Endothelial cell of umbilical vein (primary cell): Measurements from ENCODE around the gene RPS6KL1.

Source experiments
- CTCF ChIP-seq, 2 donors: IDR thresholded peaks; 1 replicate in 1 of 2; 2 replicates in 1 of 2; pipeline ENCODE4 v1.5.1; 2011; ENCODE audit warnings: low read length in 2 of 2, mild to moderate bottlenecking in 2 of 2, moderate library complexity in 2 of 2, control low read depth in 1 of 2, inconsistent platforms in 1 of 2, low read depth in 1 of 2; ENCODE audit not compliant: insufficient read depth in 1 of 2; ENCODE audit errors: extremely low read depth in 1 of 2
- EZH2 ChIP-seq: IDR thresholded peaks from 2 replicates; pipeline ENCODE4 v1.6.1; 2012; ENCODE audit warnings: borderline replicate concordance, low read depth, mild to moderate bottlenecking, moderate library complexity, low read length, inconsistent platforms; ENCODE audit not compliant: severe bottlenecking
- FOS ChIP-seq: IDR thresholded peaks from 2 replicates; pipeline ENCODE4 v1.6.1; 2011; ENCODE audit warnings: mild to moderate bottlenecking, low read length, moderate library complexity, borderline replicate concordance; ENCODE audit not compliant: insufficient read depth
- GATA2 ChIP-seq: IDR thresholded peaks from 2 replicates; pipeline ENCODE4 v1.7.0; 2011; ENCODE audit warnings: low read depth, mild to moderate bottlenecking, moderate library complexity, mixed read lengths, low read length; ENCODE audit not compliant: insufficient read length, insufficient read depth
- MYC ChIP-seq: IDR thresholded peaks from one replicate; pipeline ENCODE4 v1.6.1; 2011; ENCODE audit warnings: mild to moderate bottlenecking, low read depth, low read length
- POLR2A ChIP-seq: IDR thresholded peaks from 2 replicates; pipeline ENCODE4 v1.6.1; 2012; ENCODE audit warnings: low read depth, mild to moderate bottlenecking, control low read depth, low read length
- POLR2AphosphoS5 ChIP-seq: IDR thresholded peaks from 2 replicates; pipeline ENCODE4 v1.6.1; 2012; ENCODE audit warnings: low read depth, mild to moderate bottlenecking, control low read depth, low read length, moderate library complexity; ENCODE audit not compliant: insufficient read depth
- TF ChIP-seq, protein P1 (sequence below): IDR thresholded peaks from 2 replicates; pipeline ENCODE4 v1.6.1; 2011; ENCODE audit not compliant: insufficient read depth, insufficient read length

- no peak for TF ChIP-seq MYC
- TF ChIP-seq POLR2A: no peak
- TF ChIP-seq CTCF (IDR thresholded peaks at IDR 0.05; ENCODE audit: extremely low read depth in 1 of 2, insufficient read depth in 1 of 2, low read depth in 1 of 2, low read length in 2 of 2): no peak
- TF ChIP-seq, protein P1, sequence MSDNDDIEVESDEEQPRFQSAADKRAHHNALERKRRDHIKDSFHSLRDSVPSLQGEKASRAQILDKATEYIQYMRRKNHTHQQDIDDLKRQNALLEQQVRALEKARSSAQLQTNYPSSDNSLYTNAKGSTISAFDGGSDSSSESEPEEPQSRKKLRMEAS: no peak
- TF ChIP-seq GATA2: no peak
- TF ChIP-seq POLR2AphosphoS5: no peak
- no peak for TF ChIP-seq FOS
- TF ChIP-seq EZH2: no peak
These were observed 30.3 kb downstream of the RPS6KL1 start for GRCh38 chr14:74892745-74893144.
